HG03066 (cell line): ENCODE results near the gene DRD3.

Source experiments
- ATAC-seq: cut with Tn5 transposase; IDR thresholded peaks from one replicate; pipeline ENCODE4 v1.9.1; 2021; ENCODE audit warnings: low read depth; ENCODE audit not compliant: unreplicated experiment

The DRD3 gene

GRCh38 chr3:114186501-114186900, 7.6 kb upstream of the DRD3 start:
- ATAC-seq: no peak

- ATAC-seq: no peak
Measured at GRCh38 chr3:114179575-114179974, 723 bp upstream of the DRD3 start.

- no peak for ATAC-seq
Measured at GRCh38 chr3:114176890-114177289, 2.0 kb downstream of the DRD3 start.

- ATAC-seq: no peak
Measured at GRCh38 chr3:114176487-114176886, 2.4 kb downstream of the DRD3 start.

GRCh38 chr3:114175204-114175987, 3.5 kb downstream of the DRD3 start:
- ATAC-seq: no peak

GRCh38 chr3:114171677-114172076, 7.2 kb downstream of the DRD3 start:
- ATAC-seq: no peak

- ATAC-seq: no peak
Measured at GRCh38 chr3:114168150-114168549, 10.7 kb downstream of the DRD3 start.

- ATAC-seq: no peak
Measured at GRCh38 chr3:114157321-114157720, 21.5 kb downstream of the DRD3 start.

- no peak for ATAC-seq
Measured at GRCh38 chr3:114155370-114155821, 23.5 kb downstream of the DRD3 start.

- no peak for ATAC-seq
Measured at GRCh38 chr3:114154321-114154821, 24.5 kb downstream of the DRD3 start.

GRCh38 chr3:114152519-114153151, 26.2 kb downstream of the DRD3 start:
- peak; percentile 89 for ATAC-seq

GRCh38 chr3:114151091-114151490, 27.8 kb downstream of the DRD3 start:
- ATAC-seq: no peak

- no peak for ATAC-seq
Measured at GRCh38 chr3:114147251-114147650, 31.6 kb downstream of the DRD3 start.

- ATAC-seq: no peak
Measured at GRCh38 chr3:114144909-114145688, 33.8 kb downstream of the DRD3 start.

GRCh38 chr3:114143817-114144216, 35.0 kb downstream of the DRD3 start:
- no peak for ATAC-seq

- no peak for ATAC-seq
Measured at GRCh38 chr3:114139836-114140235, 39.0 kb downstream of the DRD3 start.

- no peak for ATAC-seq
Measured at GRCh38 chr3:114133947-114134346, 44.9 kb downstream of the DRD3 start.

- ATAC-seq: no peak
Measured at GRCh38 chr3:114132500-114132899, 46.4 kb downstream of the DRD3 start.

- no peak for ATAC-seq
Measured at GRCh38 chr3:114128826-114129225, 50.0 kb downstream of the DRD3 start.

- no peak for ATAC-seq
Measured at GRCh38 chr3:114128231-114128630, 50.6 kb downstream of the DRD3 start.

- ATAC-seq: no peak
Measured at GRCh38 chr3:114127517-114127916, 51.3 kb downstream of the DRD3 start.
